ENCODE data around the gene TFPT. TPM values are rescaled to one million over a fixed set of nuclear protein-coding genes. Genes with fewer than 3 reads are reported as not detected.

TFPT gene
- total and polyA plus RNA-seq, 2 of the 13 experiments (the other 11 are each of a cell fraction or from before 2014, with no cell fraction given) = 8.4 to 10.7 TPM

DNA sequence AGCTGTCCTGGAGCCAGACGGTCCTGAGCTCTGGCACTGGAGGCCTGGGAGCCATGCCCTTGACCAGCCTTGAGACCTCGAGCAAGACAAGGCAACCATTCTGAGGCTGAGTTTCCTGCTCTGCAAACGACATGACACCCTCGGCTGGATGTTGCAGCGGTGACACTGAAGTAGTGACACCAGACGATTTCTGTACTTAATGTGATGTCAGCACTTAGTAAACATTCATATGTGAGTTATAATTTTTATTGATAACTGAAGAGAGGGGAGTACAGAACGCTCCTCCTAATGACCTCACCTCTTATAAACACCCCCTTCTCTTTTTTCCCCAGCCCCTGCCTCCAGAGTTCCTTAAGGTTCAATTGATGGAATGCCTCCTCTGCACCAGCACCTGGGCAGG is 7.0 kb downstream of the TFPT start:
- CTCF ChIA-PET (ENCODE audit: low intra/inter-chr PET ratio, low total read pairs) = no interaction called here
- Histone ChIP-seq H3K27ac (ENCODE audit: extremely low read length, insufficient read depth, low read length) (no peak overlapping the region), H3K9ac (ENCODE audit: insufficient read depth, low read depth, low read length) (no peak overlapping the region), H3K4me3 (replicated peaks in 1 of 3; ENCODE audit: insufficient read depth in 1 of 3, low read depth in 2 of 3, low read length in 3 of 3) (no peak overlapping the region), H2AFZ (ENCODE audit: low read length) (no peak overlapping the region), H4K20me1 (ENCODE audit: insufficient read depth, low read length) (no peaks in the 10 kb centered on the region), H3K36me3 (replicated peaks in 1 of 2; ENCODE audit: control insufficient read depth in 1 of 2, insufficient read depth in 2 of 2, low read length in 2 of 2) (peaks cover 13 to 47% of the 10 kb centered on the region in 2 experiments; a peak in 4 of 5 replicates), H3K9me3 (ENCODE audit: low read length) (no peaks in the 10 kb centered on the region), H3K79me2 (ENCODE audit: insufficient read depth, low read length) (peaks cover under 1% of the 10 kb centered on the region), H3K4me2 (ENCODE audit: low read depth, low read length) (no peak overlapping the region), H3K27me3 (ENCODE audit: control insufficient read depth in 1 of 2, insufficient read depth in 2 of 2, low read length in 2 of 2) (no peaks in the 10 kb centered on the region), H3K4me1 (ENCODE audit: insufficient read depth, low read length) (peaks cover 13% of the 10 kb centered on the region)
- WGBS (ENCODE audit: low lambda C conversion rate) = 97% methylated on average over 4 of the region's 7 CpGs
- intact Hi-C loops (cut with micrococcal nuclease; ENCODE audit: unreplicated experiment) = no loop called here
- FAIRE-seq (no peak), DNase-seq (ENCODE audit: low spot score) (no peak), ATAC-seq (no peak; the same call in 2 of the 3 replicates)
- in situ Hi-C loops (cut with HindIII; ENCODE audit: extremely low pct_ligation_motif_present, low pct_unique_long_range_greater_than_20kb) = no loop called here
- no TSS peak for BruUV-seq (replicated peaks)
- POLR2A ChIA-PET = no interaction called here
- TF ChIP-seq, protein P1, sequence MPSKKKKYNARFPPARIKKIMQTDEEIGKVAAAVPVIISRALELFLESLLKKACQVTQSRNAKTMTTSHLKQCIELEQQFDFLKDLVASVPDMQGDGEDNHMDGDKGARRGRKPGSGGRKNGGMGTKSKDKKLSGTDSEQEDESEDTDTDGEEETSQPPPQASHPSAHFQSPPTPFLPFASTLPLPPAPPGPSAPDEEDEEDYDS (CRISPR knock-in tag; IDR thresholded peaks at IDR 0.05) = no peak
- no peak for TF ChIP-seq CBX5 (CRISPR knock-in tag; IDR thresholded peaks at IDR 0.05; ENCODE audit: borderline replicate concordance)
- peak; percentile 47; the same call in 1 of the 2 replicates for TF ChIP-seq MAFF (IDR thresholded peaks at IDR 0.05; ENCODE audit: low read depth, low read length)
- TF ChIP-seq MAFK (conservative IDR thresholded peaks at IDR 0.05 in 1 of 2, IDR thresholded peaks at IDR 0.05 in 1 of 2; ENCODE audit: low read length in 2 of 2) = peak in 1 of 2 experiments; percentile 68; a peak in 2 of 4 replicates

DNA sequence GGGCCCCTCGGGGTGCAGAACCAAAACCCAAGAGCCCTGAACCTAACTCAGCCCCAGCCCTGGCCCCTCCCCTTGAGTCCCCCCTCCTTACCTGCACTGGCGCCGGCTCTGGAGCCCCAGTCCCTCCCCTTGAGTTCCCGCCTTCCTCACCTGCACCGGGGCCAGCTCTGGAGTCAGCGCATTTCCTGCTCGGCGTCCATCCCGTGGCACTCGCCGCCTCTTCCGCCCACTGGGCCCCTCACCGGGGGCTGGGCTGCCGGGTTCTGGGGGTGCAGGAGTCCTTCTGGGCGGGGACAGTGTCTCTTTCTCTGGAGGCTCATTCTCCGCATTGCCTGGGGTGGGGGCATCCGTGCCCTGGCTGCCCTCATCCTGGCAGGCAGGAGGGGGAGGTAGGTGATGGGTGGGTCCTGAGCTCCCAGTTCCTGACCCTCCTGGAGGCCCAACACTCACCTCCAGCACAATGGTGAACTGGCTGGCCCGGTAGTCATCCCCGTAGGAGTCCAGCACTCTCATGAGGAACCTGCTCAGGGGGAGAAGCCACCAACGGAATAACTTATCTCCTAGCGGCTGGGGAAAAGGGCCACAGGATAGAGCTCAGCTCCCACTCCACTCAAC is 7.5 kb downstream of the TFPT start:
- TF ChIP-seq AGO2 (optimal IDR thresholded peaks at IDR 0.05; ENCODE audit: low read depth, low read length) (peak; percentile 73), GABPB1 (CRISPR knock-in tag; IDR thresholded peaks at IDR 0.05) (no peak), RBFOX2 (IDR thresholded peaks at IDR 0.05; ENCODE audit: low read depth, low read length) (peak; percentile 52; the same call in 1 of the 2 replicates), ZNF841 (CRISPR knock-in tag; IDR thresholded peaks at IDR 0.05; ENCODE audit: borderline replicate concordance) (no peak)
- ChIA-PET POLR2A (no interaction called here), CTCF (ENCODE audit: low intra/inter-chr PET ratio, low total read pairs) (no interaction called here)
- Histone ChIP-seq H4K20me1 (ENCODE audit: insufficient read depth, low read length) (no peaks in the 10 kb centered on the region), H3K27ac (ENCODE audit: extremely low read length, insufficient read depth, low read length) (no peak overlapping the region), H3K9me3 (ENCODE audit: low read length) (no peaks in the 10 kb centered on the region), H2AFZ (ENCODE audit: low read length) (no peak overlapping the region), H3K4me3 (replicated peaks in 1 of 3; ENCODE audit: insufficient read depth in 1 of 3, low read depth in 2 of 3, low read length in 3 of 3) (no peak overlapping the region), H3K79me2 (ENCODE audit: insufficient read depth, low read length) (peaks cover 6% of the 10 kb centered on the region), H3K9ac (ENCODE audit: insufficient read depth, low read depth, low read length) (no peak overlapping the region), H3K4me2 (ENCODE audit: low read depth, low read length) (no peak overlapping the region), H3K27me3 (ENCODE audit: control insufficient read depth in 1 of 2, insufficient read depth in 2 of 2, low read length in 2 of 2) (no peaks in the 10 kb centered on the region; a peak in 1 of 5 replicates), H3K4me1 (ENCODE audit: insufficient read depth, low read length) (peaks cover 13% of the 10 kb centered on the region), H3K36me3 (replicated peaks in 1 of 2; ENCODE audit: control insufficient read depth in 1 of 2, insufficient read depth in 2 of 2, low read length in 2 of 2) (peaks cover 13 to 44% of the 10 kb centered on the region in 2 experiments; a peak in 4 of 5 replicates)
- in situ Hi-C loops (cut with HindIII; ENCODE audit: extremely low pct_ligation_motif_present, low pct_unique_long_range_greater_than_20kb) = no loop called here
- WGBS (ENCODE audit: low lambda C conversion rate) = 96% methylated on average over 20 of the region's 21 CpGs
- DNase-seq (ENCODE audit: low spot score) = no peak
- intact Hi-C loops (cut with micrococcal nuclease; ENCODE audit: unreplicated experiment) = no loop called here
- no peak for FAIRE-seq
- BruUV-seq (replicated peaks) = no TSS peak
- ATAC-seq = no peak
